Measurements from ENCODE around the gene AZI2.
A peak's percentile ranks its signal among the peaks of the same experiment; 100 is the strongest.

AZI2 gene

GRCh38 chr3:28320981-28321380, 27.6 kb downstream of the AZI2 start:
- Histone ChIP-seq H3K9me3 (no peaks in the 10 kb centered on the region), H3K27me3 (no peaks in the 10 kb centered on the region), H3K4me3 (no peak overlapping the region), H3K36me3 (peaks cover 24 to 47% (median 24%) of the 10 kb centered on the region in 3 donors), H3K4me1 (no peaks in the 10 kb centered on the region), H3K27ac (no peak overlapping the region)
- intact Hi-C loops (cut with DNase I; ENCODE audit: low total_unique reads), result no loop called here
- DNase-seq, result no peak
- TF ChIP-seq CTCF (IDR thresholded peaks at IDR 0.05), result no peak

DNA sequence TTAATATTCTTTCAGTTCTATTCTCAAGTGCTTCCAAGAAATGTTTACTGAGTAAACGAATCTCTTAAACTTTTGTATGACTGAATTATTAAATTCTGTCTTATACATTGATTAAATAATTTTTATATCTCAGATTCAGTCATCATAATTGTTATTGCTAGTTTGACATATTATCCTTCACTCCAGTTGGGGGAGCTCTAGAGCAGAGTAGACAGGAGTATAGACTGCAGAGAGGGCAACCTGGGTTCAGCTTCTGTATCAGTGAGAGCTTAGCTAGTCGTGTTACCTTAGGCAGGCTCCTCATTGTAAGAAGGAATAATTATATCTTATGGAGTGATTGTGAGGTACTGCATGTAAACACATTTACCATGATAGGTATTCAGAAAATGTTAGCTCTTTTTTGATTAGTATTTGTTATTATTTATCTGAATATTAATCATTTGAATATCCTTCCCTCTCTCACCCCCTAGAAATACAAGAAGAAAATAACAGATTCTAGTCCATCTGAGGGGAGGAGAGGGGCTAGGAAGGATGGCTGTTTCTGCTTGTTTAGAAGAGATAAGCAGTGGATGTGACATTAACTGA, 31.1 kb downstream of the AZI2 start:
- no peak for DNase-seq
- intact Hi-C loops (cut with DNase I; ENCODE audit: low total_unique reads), result no loop called here
- H3K27me3 ChIP-seq, result no peaks in the 10 kb centered on the region

DNA sequence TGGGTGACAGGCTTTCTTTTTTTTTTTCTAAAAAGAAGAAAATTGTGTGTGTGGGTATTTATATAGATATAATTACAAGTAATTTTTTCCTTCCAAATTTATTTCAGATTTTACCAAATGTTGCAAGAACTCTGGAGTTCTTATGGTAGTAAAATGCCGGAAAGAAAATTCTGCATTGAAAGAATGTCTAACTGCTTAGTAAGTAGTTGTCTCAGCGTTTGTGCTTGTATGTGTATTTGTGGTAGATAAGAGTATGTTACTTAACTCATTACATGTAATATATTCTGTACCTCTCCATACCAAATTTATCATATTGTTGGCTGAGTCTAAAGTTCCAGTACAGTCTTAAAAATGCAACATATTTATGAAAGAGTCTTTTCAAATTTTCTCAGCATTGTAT, 32.4 kb downstream of the AZI2 start:
- Histone ChIP-seq H3K4me3 (no peak overlapping the region), H3K4me1 (no peaks in the 10 kb centered on the region), H3K36me3 (peaks cover 0 to 20% (median 6%) of the 10 kb centered on the region in 3 donors), H3K27me3 (no peaks in the 10 kb centered on the region), H3K9me3 (no peaks in the 10 kb centered on the region), H3K27ac (no peak overlapping the region)
- DNase-seq, result no peak
- TF ChIP-seq CTCF (IDR thresholded peaks at IDR 0.05), result no peak
- intact Hi-C loops (cut with DNase I; ENCODE audit: low total_unique reads), result no loop called here

More for the DNA sequence above, 31.1 kb downstream of the AZI2 start:
- H3K4me1 ChIP-seq, result no peaks in the 10 kb centered on the region
- H3K4me3 ChIP-seq, result no peak overlapping the region
- no peak overlapping the region for H3K27ac ChIP-seq
- H3K9me3 ChIP-seq, result no peaks in the 10 kb centered on the region
- peak; percentile 31 to 37 for TF ChIP-seq CTCF (IDR thresholded peaks at IDR 0.05)
- H3K36me3 ChIP-seq, result peaks cover 0 to 30% (median 6%) of the 10 kb centered on the region in 3 donors

GRCh38 chr3:28315711-28316110, 32.9 kb downstream of the AZI2 start:
- Histone ChIP-seq H3K36me3 (peaks cover 0 to 15% (median 6%) of the 10 kb centered on the region in 3 donors), H3K4me1 (no peaks in the 10 kb centered on the region), H3K4me3 (no peak overlapping the region), H3K27ac (no peak overlapping the region), H3K9me3 (no peaks in the 10 kb centered on the region), H3K27me3 (no peaks in the 10 kb centered on the region)
- intact Hi-C loops (cut with DNase I; ENCODE audit: low total_unique reads), result no loop called here
- DNase-seq, result no peak
- TF ChIP-seq CTCF (IDR thresholded peaks at IDR 0.05), result no peak

DNA sequence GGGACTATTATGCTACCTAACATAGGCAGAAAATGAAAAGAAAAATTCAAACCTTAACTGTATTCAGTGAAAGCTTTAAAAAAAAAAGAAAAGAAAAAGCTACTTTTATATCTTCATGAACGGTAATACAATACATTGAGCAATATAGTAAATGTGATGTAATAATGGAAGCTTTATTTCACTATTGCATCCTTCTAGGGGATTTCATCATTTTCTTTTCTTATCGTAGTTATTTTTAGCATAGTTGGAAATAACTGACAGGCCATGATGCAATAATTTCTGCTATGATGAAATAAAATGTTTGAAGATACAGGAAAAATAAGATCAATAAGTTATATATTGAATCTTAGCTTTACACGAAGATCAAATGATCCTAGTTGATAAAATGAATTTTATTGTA, 40.4 kb downstream of the AZI2 start:
- Histone ChIP-seq H3K4me1 (no peaks in the 10 kb centered on the region), H3K36me3 (no peaks in the 10 kb centered on the region), H3K9me3 (no peaks in the 10 kb centered on the region), H3K4me3 (no peak overlapping the region), H3K27me3 (no peaks in the 10 kb centered on the region), H3K27ac (no peak overlapping the region)
- intact Hi-C loops (cut with DNase I; ENCODE audit: low total_unique reads), result no loop called here
- no peak for DNase-seq
- TF ChIP-seq CTCF (IDR thresholded peaks at IDR 0.05), result no peak

GRCh38 chr3:28301688-28302087, 46.9 kb downstream of the AZI2 start:
- Histone ChIP-seq H3K36me3 (no peaks in the 10 kb centered on the region), H3K4me1 (no peaks in the 10 kb centered on the region), H3K27me3 (no peaks in the 10 kb centered on the region), H3K4me3 (no peak overlapping the region), H3K27ac (no peak overlapping the region), H3K9me3 (no peaks in the 10 kb centered on the region)
- intact Hi-C loops (cut with DNase I; ENCODE audit: low total_unique reads), result no loop called here
- TF ChIP-seq CTCF (IDR thresholded peaks at IDR 0.05), result no peak
- no peak for DNase-seq
